ENCODE measurements around the gene TRPC6. TPM values are rescaled to one million over a fixed set of nuclear protein-coding genes. Genes with fewer than 3 reads are reported as not detected.

TRPC6 gene
- total RNA-seq, 4 donors from 2014 or later = 1.9 to 14.0 (median 3.9) TPM

DNA sequence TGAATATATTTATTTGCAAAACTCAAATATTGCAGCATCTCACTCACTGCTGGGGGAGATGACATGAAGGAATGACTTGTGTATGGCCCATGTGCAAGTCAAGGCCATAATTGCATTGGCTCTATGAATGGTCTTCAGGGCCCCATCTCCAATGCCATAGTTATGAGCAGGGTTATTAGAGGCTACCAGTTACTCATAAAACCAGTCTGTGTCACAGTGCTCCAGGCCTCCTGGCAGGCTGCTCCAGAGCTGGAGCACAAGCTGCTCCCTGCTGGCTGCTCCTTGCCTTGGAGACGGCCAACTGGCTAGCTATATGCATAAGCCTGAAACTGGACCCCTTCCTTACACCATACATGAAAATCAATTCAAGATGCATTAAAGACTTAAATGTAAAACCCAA lies 145.7 kb downstream of the TRPC6 start:
- DNase-seq (ENCODE audit: low spot score) (no peak), ATAC-seq (ENCODE audit: low FRiP score) (no peak)
- TF ChIP-seq, protein P1, sequence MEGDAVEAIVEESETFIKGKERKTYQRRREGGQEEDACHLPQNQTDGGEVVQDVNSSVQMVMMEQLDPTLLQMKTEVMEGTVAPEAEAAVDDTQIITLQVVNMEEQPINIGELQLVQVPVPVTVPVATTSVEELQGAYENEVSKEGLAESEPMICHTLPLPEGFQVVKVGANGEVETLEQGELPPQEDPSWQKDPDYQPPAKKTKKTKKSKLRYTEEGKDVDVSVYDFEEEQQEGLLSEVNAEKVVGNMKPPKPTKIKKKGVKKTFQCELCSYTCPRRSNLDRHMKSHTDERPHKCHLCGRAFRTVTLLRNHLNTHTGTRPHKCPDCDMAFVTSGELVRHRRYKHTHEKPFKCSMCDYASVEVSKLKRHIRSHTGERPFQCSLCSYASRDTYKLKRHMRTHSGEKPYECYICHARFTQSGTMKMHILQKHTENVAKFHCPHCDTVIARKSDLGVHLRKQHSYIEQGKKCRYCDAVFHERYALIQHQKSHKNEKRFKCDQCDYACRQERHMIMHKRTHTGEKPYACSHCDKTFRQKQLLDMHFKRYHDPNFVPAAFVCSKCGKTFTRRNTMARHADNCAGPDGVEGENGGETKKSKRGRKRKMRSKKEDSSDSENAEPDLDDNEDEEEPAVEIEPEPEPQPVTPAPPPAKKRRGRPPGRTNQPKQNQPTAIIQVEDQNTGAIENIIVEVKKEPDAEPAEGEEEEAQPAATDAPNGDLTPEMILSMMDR (IDR thresholded peaks at IDR 0.05) = no peak

DNA sequence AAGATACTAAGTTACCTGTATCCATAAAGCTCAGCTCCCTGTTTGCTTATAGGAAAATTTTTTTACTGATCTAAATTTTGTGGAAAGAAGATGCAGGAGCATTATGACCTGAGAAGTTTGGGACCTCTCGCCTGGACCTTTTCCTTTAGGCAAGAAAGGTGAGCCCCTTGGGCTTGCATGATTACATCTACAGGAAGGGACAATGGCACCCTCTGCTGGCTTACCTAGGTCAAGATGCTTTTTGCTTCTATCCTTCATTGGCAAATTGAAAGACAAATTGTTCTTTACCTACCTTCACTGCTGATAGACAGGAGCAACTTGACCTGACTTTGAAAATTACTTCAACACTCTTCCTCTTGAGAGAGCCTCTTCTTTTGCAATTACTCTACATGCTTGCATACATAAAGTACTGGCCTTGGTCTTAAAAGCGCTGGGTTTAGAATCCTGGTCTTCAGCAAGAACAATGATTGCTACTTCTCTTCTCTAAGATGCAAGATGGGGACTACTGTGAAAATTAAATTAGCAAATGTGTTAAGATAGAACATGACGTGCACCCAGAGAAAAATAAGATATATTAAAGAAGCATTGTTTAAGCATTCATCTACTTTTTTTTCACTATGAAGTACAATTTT lies 147.2 kb downstream of the TRPC6 start:
- no peak for DNase-seq (ENCODE audit: low spot score)
- TF ChIP-seq, protein P1 (IDR thresholded peaks at IDR 0.05) = no peak
- no peak for ATAC-seq (ENCODE audit: low FRiP score)

DNA sequence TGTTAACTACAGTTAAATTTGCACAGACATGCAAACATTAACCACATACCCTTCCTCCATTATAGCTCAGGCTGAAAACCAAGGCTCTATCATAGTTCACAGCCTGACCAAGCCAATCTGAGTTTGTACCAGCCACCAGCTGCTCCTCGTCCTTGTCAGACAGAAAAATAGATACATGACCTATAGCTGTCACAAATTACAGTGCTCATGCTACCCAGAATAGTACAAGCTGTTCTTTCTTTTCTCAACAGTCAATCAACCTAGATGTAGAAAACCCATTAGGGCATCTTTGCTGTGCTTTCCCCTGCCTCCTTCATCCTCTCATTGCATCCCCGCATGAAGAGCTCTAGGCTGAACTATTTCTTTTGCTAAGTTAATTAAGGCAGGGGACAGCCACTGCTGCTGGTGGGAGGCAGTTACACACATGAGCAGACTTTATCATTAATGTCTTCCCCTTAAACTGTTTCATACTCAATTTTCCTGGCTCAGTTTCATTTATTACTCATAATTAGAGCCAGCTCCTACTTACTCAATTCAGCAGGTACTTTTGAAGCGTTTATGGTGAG lies 148.3 kb downstream of the TRPC6 start:
- no peak for DNase-seq (ENCODE audit: low spot score)
- ATAC-seq (ENCODE audit: low FRiP score) = no peak
- TF ChIP-seq, protein P1 (IDR thresholded peaks at IDR 0.05) = no peak

DNA sequence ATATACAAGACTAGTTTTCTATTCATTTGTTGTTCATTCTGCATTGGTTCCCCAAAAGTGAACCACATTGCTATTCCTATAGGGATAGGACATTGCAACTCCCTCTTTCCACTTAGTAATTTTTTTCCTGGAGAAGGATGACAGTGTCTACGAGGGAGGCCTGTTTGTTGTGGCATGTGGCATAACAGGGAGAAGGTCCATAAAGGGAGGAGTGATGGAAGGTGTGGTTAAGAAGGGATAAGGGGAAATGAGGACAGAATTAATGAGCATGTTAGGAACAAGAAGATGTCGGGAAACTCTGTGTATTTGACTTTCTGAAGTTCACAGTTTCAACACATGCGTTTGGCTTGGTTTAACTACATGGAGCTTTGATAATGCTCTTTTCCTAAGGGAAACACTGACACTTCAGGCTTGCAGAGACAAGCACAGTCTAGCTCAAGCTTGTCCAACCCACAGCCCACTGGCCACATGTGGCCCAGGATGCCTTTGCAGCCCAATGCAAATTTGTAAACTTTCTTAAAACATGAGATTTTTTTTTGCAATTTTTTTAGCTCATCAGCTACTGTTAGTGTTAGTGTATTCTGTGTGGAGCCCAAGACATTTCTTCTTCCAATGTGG lies 149.7 kb downstream of the TRPC6 start:
- DNase-seq (ENCODE audit: low spot score) = no peak
- ATAC-seq (ENCODE audit: low FRiP score) = no peak
- TF ChIP-seq, protein P1 (IDR thresholded peaks at IDR 0.05) = no peak

DNA sequence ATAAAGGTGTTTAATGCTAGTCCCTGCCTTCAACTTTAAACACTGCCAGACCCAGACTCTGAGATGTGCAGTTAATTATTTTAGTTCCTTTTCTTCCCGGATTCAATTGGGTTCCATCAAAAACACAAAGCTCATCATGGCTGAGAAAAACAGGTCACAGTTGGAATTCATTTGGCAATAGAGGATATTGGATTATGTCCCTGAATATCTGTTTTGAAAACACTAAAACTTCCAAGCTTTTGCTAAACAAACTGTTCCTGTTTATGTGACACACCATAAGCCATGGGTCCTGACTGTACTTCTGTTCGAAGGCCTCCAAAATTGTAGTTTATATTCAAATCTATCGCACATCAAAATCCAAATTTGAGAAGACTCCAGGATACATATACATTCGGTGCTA lies 150.7 kb downstream of the TRPC6 start:
- DNase-seq (ENCODE audit: low spot score) (no peak), ATAC-seq (ENCODE audit: low FRiP score) (no peak)
- TF ChIP-seq, protein P1 (IDR thresholded peaks at IDR 0.05) = no peak

DNA sequence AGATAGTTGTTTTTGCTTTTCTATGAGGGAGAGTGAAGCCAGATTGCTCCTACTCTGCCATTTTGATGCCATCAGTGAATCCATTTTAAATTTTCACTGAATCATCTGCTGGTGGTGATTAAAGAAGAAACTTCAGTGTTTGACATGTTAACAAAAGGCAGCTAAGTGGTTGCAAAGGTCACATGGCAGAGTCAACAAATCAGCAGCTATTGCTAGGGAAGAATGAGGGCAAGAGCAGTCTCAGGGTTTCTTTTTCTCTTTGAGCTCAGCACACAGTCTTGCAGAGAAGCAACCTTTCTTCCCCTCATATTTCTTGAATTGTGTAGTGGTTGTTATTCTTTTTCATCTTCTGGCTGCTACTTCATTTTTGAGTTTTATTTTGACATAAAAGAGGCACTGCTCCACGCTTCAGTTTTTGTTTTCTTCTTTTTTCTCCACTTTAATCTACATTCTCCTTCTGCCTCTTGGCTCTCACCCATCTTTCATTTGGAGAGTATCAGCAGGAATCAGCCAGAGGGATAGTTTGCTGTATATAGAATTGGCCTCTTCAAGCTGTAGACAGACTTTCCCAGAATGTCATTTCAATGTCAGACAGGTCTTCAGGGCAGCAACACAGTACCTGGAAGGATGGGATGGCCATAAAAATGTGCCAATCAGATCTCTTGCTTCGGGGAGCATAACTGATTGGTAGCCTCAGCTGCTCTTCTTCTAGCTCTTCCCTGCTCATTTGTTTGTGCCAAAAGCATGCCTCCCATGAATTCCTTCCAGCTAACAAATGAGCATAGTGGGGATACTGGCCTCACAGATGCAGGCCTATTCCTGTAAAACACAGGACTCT lies 153.9 kb downstream of the TRPC6 start:
- ATAC-seq (ENCODE audit: low FRiP score) = no peak
- TF ChIP-seq, protein P1 (IDR thresholded peaks at IDR 0.05) = no peak
- DNase-seq (ENCODE audit: low spot score) = no peak

All from omental fat pad (tissue), 4 donors.